HG02588 (cell line): Measurements from ENCODE around the gene MIR17HG.

ENCODE experiments used
- ATAC-seq: cut with Tn5 transposase; IDR thresholded peaks from one replicate; pipeline ENCODE4 v1.9.1; 2021; ENCODE audit warnings: mild to moderate bottlenecking, moderate library complexity; ENCODE audit not compliant: unreplicated experiment

Gene MIR17HG

GRCh38 chr13:91368101-91368500, 20.6 kb downstream of the MIR17HG start:
- no peak for ATAC-seq

GRCh38 chr13:91368676-91369440, 21.4 kb downstream of the MIR17HG start:
- ATAC-seq = no peak

GRCh38 chr13:91369441-91369831, 21.9 kb downstream of the MIR17HG start:
- no peak for ATAC-seq

GRCh38 chr13:91370501-91370900, 23.0 kb downstream of the MIR17HG start:
- no peak for ATAC-seq

GRCh38 chr13:91372911-91373310, 25.4 kb downstream of the MIR17HG start:
- ATAC-seq = no peak

GRCh38 chr13:91375116-91375729, 27.7 kb downstream of the MIR17HG start:
- ATAC-seq = peak; percentile 93

- ATAC-seq = no peak
These were observed 33.9 kb downstream of the MIR17HG start for GRCh38 chr13:91381371-91381770.

GRCh38 chr13:91383836-91384235, 36.3 kb downstream of the MIR17HG start:
- no peak for ATAC-seq

- ATAC-seq = no peak
These were observed 37.4 kb downstream of the MIR17HG start for GRCh38 chr13:91384896-91385295.

GRCh38 chr13:91389186-91389585, 41.7 kb downstream of the MIR17HG start:
- ATAC-seq = no peak

GRCh38 chr13:91397595-91397994, 50.1 kb downstream of the MIR17HG start:
- ATAC-seq = no peak

- peak; percentile 97 for ATAC-seq
These were observed 51.1 kb downstream of the MIR17HG start, which contains the start of gene GPC5 for GRCh38 chr13:91398413-91399188. TSS of gene GPC5 (plus strand) at chr13:91398621.

- ATAC-seq = no peak
These were observed 51.9 kb downstream of the MIR17HG start for GRCh38 chr13:91399189-91400062.

- no peak for ATAC-seq
These were observed 52.5 kb downstream of the MIR17HG start for GRCh38 chr13:91400063-91400399.

- no peak for ATAC-seq
These were observed 53.2 kb downstream of the MIR17HG start for GRCh38 chr13:91400671-91401070.

GRCh38 chr13:91401920-91402319, 54.4 kb downstream of the MIR17HG start:
- no peak for ATAC-seq
